Activated CD8-positive, alpha-beta memory T cell treated with anti-CD3 and anti-CD28 coated beads for 1 hour (primary cell): ENCODE measurements around the gene NHERF1.

Experiments
- DNase-seq, 2 donors: peaks; one replicate each; pipeline ENCODE4 v3.0.0-alpha.2; 2020; ENCODE audit warnings: low read depth in 1 of 2; ENCODE audit errors: extremely low read depth in 1 of 2

The NHERF1 gene

GRCh38 chr17:74767111-74767516 lies 18.7 kb downstream of the NHERF1 start:
- no peak for DNase-seq

- DNase-seq: no peak
These were observed 19.8 kb downstream of the NHERF1 start for GRCh38 chr17:74768069-74768762.

- DNase-seq: no peak
These were observed 20.3 kb downstream of the NHERF1 start for GRCh38 chr17:74768763-74769114.

GRCh38 chr17:74769266-74769855 lies 20.9 kb downstream of the NHERF1 start:
- DNase-seq: no peak

GRCh38 chr17:74769856-74770497 lies 21.5 kb downstream of the NHERF1 start:
- DNase-seq: no peak

GRCh38 chr17:74770498-74771318 lies 22.3 kb downstream of the NHERF1 start:
- DNase-seq: peak; percentile 54 to 65

GRCh38 chr17:74771319-74771914 lies 23.0 kb downstream of the NHERF1 start:
- DNase-seq: no peak

- no peak for DNase-seq
These were observed 23.6 kb downstream of the NHERF1 start for GRCh38 chr17:74772053-74772452.

GRCh38 chr17:74773414-74773813 lies 25.0 kb downstream of the NHERF1 start:
- no peak for DNase-seq

- DNase-seq: no peak
These were observed 25.5 kb downstream of the NHERF1 start for GRCh38 chr17:74773871-74774286.

- DNase-seq: no peak
These were observed 27.1 kb downstream of the NHERF1 start for GRCh38 chr17:74775409-74776043.

- peak; percentile 93 to 100 for DNase-seq
These were observed 27.9 kb downstream of the NHERF1 start, which contains the start of gene NAT9 for GRCh38 chr17:74776044-74776962. TSS of gene NAT9 (minus strand) at chr17:74776345. CDS start at chr17:74775698, 647 bp downstream.

- DNase-seq: no peak
These were observed 28.6 kb downstream of the NHERF1 start for GRCh38 chr17:74776990-74777389.

- DNase-seq: no peak
These were observed 29.6 kb downstream of the NHERF1 start for GRCh38 chr17:74777901-74778515.

GRCh38 chr17:74778960-74779359 lies 30.5 kb downstream of the NHERF1 start:
- DNase-seq: no peak

- no peak for DNase-seq
These were observed 31.1 kb downstream of the NHERF1 start for GRCh38 chr17:74779501-74779900.

GRCh38 chr17:74779948-74780400 lies 31.5 kb downstream of the NHERF1 start:
- no peak for DNase-seq

GRCh38 chr17:74780443-74781238 lies 32.2 kb downstream of the NHERF1 start:
- DNase-seq: no peak
